ENCODE results near the gene TMEM233. TPM values are rescaled to one million over a fixed set of nuclear protein-coding genes. Genes with fewer than 3 reads are reported as not detected.

TMEM233 gene
- not detected in 2 replicates for total RNA-seq
- not detected in 2 replicates for polyA plus RNA-seq

GRCh38 chr12:119593578-119594398, at the start of gene TMEM233:
TSS of gene TMEM233 (plus strand) at chr12:119593774. CDS start at chr12:119593849, 75 bp downstream.
- WGBS (ENCODE audit: low lambda C conversion rate, missing lambda C conversion rate) = 1% methylated on average over 45 of the region's 48 CpGs
- no peak within 1 kb of the TSS for H3K4me3 ChIP-seq
- no peaks in the 10 kb centered on the region for H3K9me3 ChIP-seq (ENCODE audit: low read depth)
- no peak within 1 kb of the TSS for H3K27ac ChIP-seq
- TF ChIP-seq EZH2phosphoT487 (IDR thresholded peaks at IDR 0.05; ENCODE audit: low read depth, severe bottlenecking, unreplicated experiment) = no peak
- no peak for TF ChIP-seq EZH2 (IDR thresholded peaks at IDR 0.05; ENCODE audit: borderline replicate concordance)
- no peak for TF ChIP-seq CTCF (IDR thresholded peaks at IDR 0.05; ENCODE audit: poor library complexity)
- no peak for DNase-seq (ENCODE audit: low spot score)
- no peaks in the 10 kb centered on the region for H3K79me2 ChIP-seq
- H3K4me2 ChIP-seq = peak within 1 kb of the TSS; percentile 70
- H3K9me2 ChIP-seq (replicated peaks; ENCODE audit: insufficient read depth) = no peaks in the 10 kb centered on the region
- H3K4me1 ChIP-seq (ENCODE audit: insufficient read depth) = no peaks in the 10 kb centered on the region
- no peaks in the 10 kb centered on the region for H3K36me3 ChIP-seq (replicated peaks; ENCODE audit: insufficient read depth, low read depth)
- H4K20me1 ChIP-seq (ENCODE audit: insufficient read depth, poor library complexity, severe bottlenecking) = no peaks in the 10 kb centered on the region
- peaks cover 88% of the 10 kb centered on the region for H3K27me3 ChIP-seq
- H2AFZ ChIP-seq = no peak within 1 kb of the TSS

DNA sequence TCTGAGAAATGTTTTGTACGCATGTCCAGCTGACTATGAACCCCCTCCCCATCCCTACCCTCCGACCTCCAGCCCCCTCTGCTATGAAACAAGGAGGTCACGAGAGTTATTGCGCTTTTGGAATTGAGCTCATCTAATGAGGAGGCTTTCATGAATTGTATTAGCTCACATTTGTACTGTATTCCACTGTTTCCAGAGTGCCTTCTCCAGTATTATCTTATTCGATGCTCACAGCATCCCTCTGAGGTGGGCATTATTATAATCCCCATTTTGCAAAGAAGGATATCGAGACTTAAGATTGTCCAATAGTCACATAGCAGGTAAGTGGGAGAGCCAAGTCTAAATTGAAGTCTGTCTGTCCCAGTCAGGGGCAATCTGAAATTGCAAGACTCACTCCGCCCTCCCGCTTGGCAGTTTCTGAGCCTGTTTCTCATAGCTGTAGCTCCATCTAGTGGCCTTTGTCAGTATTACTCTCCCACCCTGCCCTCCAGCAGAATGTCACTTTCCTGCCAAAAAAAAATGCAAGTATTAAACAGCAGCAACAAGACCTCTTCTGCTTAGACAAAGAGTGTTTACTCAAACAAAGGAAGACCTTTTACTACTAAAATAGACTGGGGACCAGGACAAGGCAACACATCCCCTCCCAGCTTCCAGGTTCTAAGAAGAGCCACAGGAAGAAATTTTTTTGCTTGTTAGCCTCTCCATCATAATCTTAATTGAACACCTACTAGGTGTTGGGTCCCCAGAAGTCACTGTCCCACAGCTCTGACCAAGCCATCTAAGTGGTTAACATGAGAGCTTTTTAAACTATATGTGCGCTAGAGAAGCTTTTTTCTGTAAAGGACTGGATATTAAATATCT, 48.6 kb upstream of the TMEM233 start:
- H3K4me3 ChIP-seq = no peak overlapping the region
- TF ChIP-seq CTCF (IDR thresholded peaks at IDR 0.05; ENCODE audit: poor library complexity) (peak; percentile 83), EZH2 (IDR thresholded peaks at IDR 0.05; ENCODE audit: borderline replicate concordance) (no peak)
- H3K9me2 ChIP-seq (replicated peaks; ENCODE audit: insufficient read depth) = no peaks in the 10 kb centered on the region
- no peaks in the 10 kb centered on the region for H3K4me1 ChIP-seq (ENCODE audit: insufficient read depth)
- DNase-seq (ENCODE audit: low spot score) = peak; percentile 86
- H2AFZ ChIP-seq = no peak overlapping the region
- H3K4me2 ChIP-seq = no peak overlapping the region
- no peak overlapping the region for H3K27ac ChIP-seq
- no peaks in the 10 kb centered on the region for H3K9me3 ChIP-seq (ENCODE audit: low read depth)
- no peaks in the 10 kb centered on the region for H4K20me1 ChIP-seq (ENCODE audit: insufficient read depth, poor library complexity, severe bottlenecking)
- no peaks in the 10 kb centered on the region for H3K79me2 ChIP-seq
- peaks cover 6% of the 10 kb centered on the region for H3K27me3 ChIP-seq
- WGBS (ENCODE audit: low lambda C conversion rate, missing lambda C conversion rate) = 37% methylated on average over 9 of the region's 9 CpGs
- no peaks in the 10 kb centered on the region for H3K36me3 ChIP-seq (replicated peaks; ENCODE audit: insufficient read depth, low read depth)

GRCh38 chr12:119546340-119546739, 47.2 kb upstream of the TMEM233 start:
- DNase-seq (ENCODE audit: low spot score) = no peak

More at GRCh38 chr12:119546340-119546739, 47.2 kb upstream of the TMEM233 start:
- Histone ChIP-seq H3K9me2 (replicated peaks; ENCODE audit: insufficient read depth) (no peaks in the 10 kb centered on the region), H3K4me1 (ENCODE audit: insufficient read depth) (no peaks in the 10 kb centered on the region), H3K9me3 (ENCODE audit: low read depth) (no peaks in the 10 kb centered on the region), H3K4me3 (no peak overlapping the region), H3K4me2 (no peak overlapping the region), H3K79me2 (no peaks in the 10 kb centered on the region), H2AFZ (no peak overlapping the region), H4K20me1 (ENCODE audit: insufficient read depth, poor library complexity, severe bottlenecking) (no peaks in the 10 kb centered on the region), H3K27me3 (peaks cover 12% of the 10 kb centered on the region), H3K36me3 (replicated peaks; ENCODE audit: insufficient read depth, low read depth) (no peaks in the 10 kb centered on the region), H3K27ac (no peak overlapping the region)
- TF ChIP-seq EZH2 (IDR thresholded peaks at IDR 0.05; ENCODE audit: borderline replicate concordance) (no peak), CTCF (IDR thresholded peaks at IDR 0.05; ENCODE audit: poor library complexity) (no peak), EZH2phosphoT487 (IDR thresholded peaks at IDR 0.05; ENCODE audit: low read depth, severe bottlenecking, unreplicated experiment) (no peak)
